HG02852 (cell line): ENCODE data around the gene SEC61A1.

ENCODE experiments used
- ATAC-seq: cut with Tn5 transposase; IDR thresholded peaks from one replicate; pipeline ENCODE4 v1.9.1; 2021; ENCODE audit warnings: mild to moderate bottlenecking, moderate library complexity; ENCODE audit not compliant: unreplicated experiment

Gene SEC61A1

GRCh38 chr3:128051837-128052594 lies at the start of gene SEC61A1:
SEC61A1 (plus strand) TSS chr3:128052437; CDS start chr3:128052553, 116 bp downstream.
- peak; percentile 91 for ATAC-seq

GRCh38 chr3:128004661-128005060 lies 47.6 kb upstream of the SEC61A1 start:
- ATAC-seq, result no peak

GRCh38 chr3:128006061-128007032 lies 45.9 kb upstream of the SEC61A1 start:
- ATAC-seq, result no peak

GRCh38 chr3:128007033-128007424 lies 45.2 kb upstream of the SEC61A1 start:
- no peak for ATAC-seq

- no peak for ATAC-seq
Measured at GRCh38 chr3:128009952-128010846, 42.0 kb upstream of the SEC61A1 start.

GRCh38 chr3:128011140-128011539 lies 41.1 kb upstream of the SEC61A1 start:
- ATAC-seq, result no peak

- ATAC-seq, result no peak
Measured at GRCh38 chr3:128012050-128012449, 40.2 kb upstream of the SEC61A1 start.

- ATAC-seq, result no peak
Measured at GRCh38 chr3:128014548-128014947, 37.7 kb upstream of the SEC61A1 start.

GRCh38 chr3:128016502-128016901 lies 35.7 kb upstream of the SEC61A1 start:
- no peak for ATAC-seq

GRCh38 chr3:128021768-128022372 lies 30.4 kb upstream of the SEC61A1 start:
- no peak for ATAC-seq

GRCh38 chr3:128033102-128033501 lies 19.1 kb upstream of the SEC61A1 start:
- ATAC-seq, result no peak

GRCh38 chr3:128036119-128036518 lies 16.1 kb upstream of the SEC61A1 start:
- ATAC-seq, result no peak

- no peak for ATAC-seq
Measured at GRCh38 chr3:128040041-128040440, 12.2 kb upstream of the SEC61A1 start.

GRCh38 chr3:128040660-128041059 lies 11.6 kb upstream of the SEC61A1 start:
- ATAC-seq, result no peak

GRCh38 chr3:128041344-128041743 lies 10.9 kb upstream of the SEC61A1 start:
- no peak for ATAC-seq

GRCh38 chr3:128050597-128050996 lies 1.6 kb upstream of the SEC61A1 start:
- no peak for ATAC-seq

GRCh38 chr3:128051459-128051836 lies 789 bp upstream of the SEC61A1 start:
- ATAC-seq, result no peak

- ATAC-seq, result no peak
Measured at GRCh38 chr3:128052595-128053351, 536 bp downstream of the SEC61A1 start.

- no peak for ATAC-seq
Measured at GRCh38 chr3:128053614-128054013, 1.4 kb downstream of the SEC61A1 start.

- no peak for ATAC-seq
Measured at GRCh38 chr3:128054367-128054766, 2.1 kb downstream of the SEC61A1 start.
